Measurements from ENCODE around the gene MBP.
"Not testable (repeated sequence)": the region's sequence is repeated elsewhere in the genome, so short reads cannot be mapped to it uniquely, and the experiment has no call there.

The MBP gene

GRCh38 chr18:76951456-76952247 is 180.9 kb downstream of the MBP start:
- no peaks in the 10 kb centered on the region for H3K9me3 ChIP-seq
- peaks cover 26 to 58% (median 27%) of the 10 kb centered on the region in 3 donors for H3K36me3 ChIP-seq
- no peaks in the 10 kb centered on the region for H3K27me3 ChIP-seq
- H3K4me1 ChIP-seq = peaks cover 0 to 13% (median 5%) of the 10 kb centered on the region in 4 donors
- intact Hi-C loops (cut with DNase I; ENCODE audit: low total_unique reads) = no loop called here
- H3K4me3 ChIP-seq = no peak overlapping the region
- H3K27ac ChIP-seq = no peak overlapping the region
- no peak for TF ChIP-seq CTCF (IDR thresholded peaks at IDR 0.05)
- DNase-seq = no peak

GRCh38 chr18:76948345-76948744 is 184.2 kb downstream of the MBP start:
- Histone ChIP-seq H3K27ac (no peak overlapping the region), H3K9me3 (no peaks in the 10 kb centered on the region), H3K27me3 (no peaks in the 10 kb centered on the region), H3K4me3 (no peak overlapping the region), H3K36me3 (peaks cover 19 to 57% (median 23%) of the 10 kb centered on the region in 3 donors), H3K4me1 (peaks cover 0 to 7% (median 1%) of the 10 kb centered on the region in 4 donors)
- no peak for TF ChIP-seq CTCF (IDR thresholded peaks at IDR 0.05)
- DNase-seq = no peak
- intact Hi-C loops (cut with DNase I; ENCODE audit: low total_unique reads) = no loop called here

- DNase-seq; H3K27me3 ChIP-seq; H3K9me3 ChIP-seq; H3K4me1 ChIP-seq; H3K4me3 ChIP-seq; H3K27ac ChIP-seq; intact Hi-C loops (cut with DNase I; ENCODE audit: low total_unique reads): not testable (repeated sequence)
- peaks cover 29 to 52% (median 34%) of the 10 kb centered on the region in 3 donors for H3K36me3 ChIP-seq
These were observed 188.2 kb downstream of the MBP start for GRCh38 chr18:76944346-76944745.

- intact Hi-C loops (cut with DNase I; ENCODE audit: low total_unique reads) = no loop called here
- no peaks in the 10 kb centered on the region for H3K4me1 ChIP-seq
- peak in 1 of 2 donors; percentile 44 for DNase-seq
- TF ChIP-seq CTCF (IDR thresholded peaks at IDR 0.05) = no peak
- no peaks in the 10 kb centered on the region for H3K27me3 ChIP-seq
- H3K4me3 ChIP-seq = no peak overlapping the region
- H3K27ac ChIP-seq = no peak overlapping the region
- H3K36me3 ChIP-seq = peaks cover 35 to 56% (median 37%) of the 10 kb centered on the region in 3 donors
- H3K9me3 ChIP-seq = no peaks in the 10 kb centered on the region
These were observed 188.8 kb downstream of the MBP start for GRCh38 chr18:76943542-76944339.

- no peak for TF ChIP-seq CTCF (IDR thresholded peaks at IDR 0.05)
- H3K27me3 ChIP-seq = no peaks in the 10 kb centered on the region
- H3K36me3 ChIP-seq = peaks cover 40 to 56% (median 48%) of the 10 kb centered on the region in 3 donors
- DNase-seq = no peak
- intact Hi-C loops (cut with DNase I; ENCODE audit: low total_unique reads) = no loop called here
- no peaks in the 10 kb centered on the region for H3K4me1 ChIP-seq
- H3K4me3 ChIP-seq = no peak overlapping the region
- H3K27ac ChIP-seq = no peak overlapping the region
- no peaks in the 10 kb centered on the region for H3K9me3 ChIP-seq
These were observed 191.3 kb downstream of the MBP start for GRCh38 chr18:76941284-76941683.

- intact Hi-C loops (cut with DNase I; ENCODE audit: low total_unique reads) = no loop called here
- Histone ChIP-seq H3K9me3 (no peaks in the 10 kb centered on the region), H3K36me3 (peaks cover 40 to 64% (median 55%) of the 10 kb centered on the region in 3 donors), H3K27me3 (no peaks in the 10 kb centered on the region), H3K4me1 (no peaks in the 10 kb centered on the region), H3K27ac (no peak overlapping the region), H3K4me3 (no peak overlapping the region)
- TF ChIP-seq CTCF (IDR thresholded peaks at IDR 0.05) = no peak
- DNase-seq = no peak
These were observed 194.0 kb downstream of the MBP start for GRCh38 chr18:76938619-76939018.
